Hippocampal formation (tissue), 2 donors: ENCODE measurements around the gene AP3D1.

Experiments used
- DNase-seq, 2 donors: peaks; one replicate each; lab custom pipeline; 2025; lab: John Stamatoyannopoulos, UW

AP3D1 gene

DNA sequence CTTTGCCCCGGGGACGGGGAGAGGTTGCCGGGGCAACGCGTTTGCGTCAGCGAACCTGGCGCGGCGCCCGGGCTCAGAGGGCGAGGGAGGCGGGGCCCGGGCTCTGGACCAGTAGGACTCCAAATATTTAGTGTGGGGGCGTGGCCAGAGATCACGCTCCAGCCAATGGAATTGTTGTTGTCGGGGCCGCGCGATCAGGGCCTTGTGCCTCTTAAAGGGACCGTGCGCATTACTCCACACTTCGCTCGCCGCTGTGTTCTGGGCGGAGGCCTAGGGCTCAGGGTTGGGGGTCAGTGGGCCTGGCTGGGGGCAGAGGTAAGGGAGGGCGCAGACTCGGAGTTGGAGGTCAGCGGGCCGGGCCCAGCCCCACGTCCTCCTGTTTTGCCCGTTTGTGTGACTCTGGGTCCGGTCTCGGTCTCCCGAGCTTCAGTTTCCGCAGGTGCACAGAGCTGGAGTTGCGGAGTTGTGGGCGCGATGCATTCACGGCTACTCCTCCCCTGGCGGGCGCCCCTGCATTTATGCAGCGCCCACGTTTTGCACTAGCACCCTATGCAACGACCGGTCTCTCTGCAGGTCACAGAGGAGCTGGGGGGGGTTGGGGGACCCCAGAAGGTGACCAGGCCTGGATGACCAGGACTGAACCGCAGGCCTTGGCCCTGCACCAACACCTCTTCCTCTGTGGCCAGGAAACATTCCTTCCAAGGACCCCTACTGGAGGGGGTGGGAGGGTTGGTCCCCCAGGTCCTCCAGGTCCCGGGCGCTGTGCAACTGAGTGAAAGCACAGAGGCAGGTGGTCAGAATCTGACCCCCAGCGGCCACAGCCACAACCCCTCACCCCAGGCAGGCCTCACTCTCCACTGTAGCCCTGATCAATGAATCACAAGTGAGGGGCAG, 89.6 kb downstream of the AP3D1 start:
- DNase-seq: peak; percentile 97

- DNase-seq: peak in 1 of 2 donors; percentile 77
Measured at GRCh38 chr19:2060884-2061494, 90.4 kb downstream of the AP3D1 start.

GRCh38 chr19:2059422-2060201, 91.8 kb downstream of the AP3D1 start:
- peak; percentile 29 to 49 for DNase-seq

DNA sequence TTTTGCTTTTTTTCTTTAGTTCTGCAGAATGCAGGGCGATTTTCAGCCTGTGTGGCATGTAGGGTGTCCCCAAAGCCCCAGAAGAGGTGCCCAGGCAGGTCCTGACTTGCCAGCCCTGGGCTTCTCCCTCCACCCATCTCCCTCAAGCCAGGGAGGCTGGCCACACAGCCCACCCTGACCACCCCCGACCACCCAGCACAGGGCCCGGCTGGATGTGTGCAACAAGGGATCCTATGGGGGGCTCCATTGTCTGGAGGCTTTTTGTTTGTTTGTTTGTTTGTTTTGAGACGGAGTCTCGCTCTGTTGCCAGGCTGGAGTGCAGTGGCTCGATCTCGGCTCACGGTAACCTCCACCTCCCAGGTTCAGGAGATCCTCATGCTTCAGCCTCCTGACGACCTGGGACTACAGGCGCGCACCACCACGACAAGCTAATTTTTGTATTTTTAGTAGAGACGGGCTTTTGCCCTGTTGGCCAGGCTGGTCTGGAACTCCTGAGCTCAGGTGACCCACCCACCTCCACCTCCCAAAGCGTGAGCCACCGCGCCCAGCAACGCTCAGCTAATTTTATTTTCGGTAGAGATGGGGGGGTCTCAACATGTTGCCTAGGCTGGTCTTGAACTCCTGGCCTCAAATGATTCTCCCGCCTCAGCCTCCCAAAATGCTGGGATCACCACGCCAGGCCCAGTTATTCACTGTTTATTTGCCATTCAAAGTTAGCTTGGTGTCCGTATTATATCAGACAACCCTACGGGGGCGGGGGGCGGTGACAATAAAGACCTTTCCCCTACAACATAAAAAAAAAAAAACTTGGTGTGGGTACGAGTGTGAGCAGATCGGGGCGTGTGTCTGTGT, 92.6 kb downstream of the AP3D1 start:
- DNase-seq: no peak

DNA sequence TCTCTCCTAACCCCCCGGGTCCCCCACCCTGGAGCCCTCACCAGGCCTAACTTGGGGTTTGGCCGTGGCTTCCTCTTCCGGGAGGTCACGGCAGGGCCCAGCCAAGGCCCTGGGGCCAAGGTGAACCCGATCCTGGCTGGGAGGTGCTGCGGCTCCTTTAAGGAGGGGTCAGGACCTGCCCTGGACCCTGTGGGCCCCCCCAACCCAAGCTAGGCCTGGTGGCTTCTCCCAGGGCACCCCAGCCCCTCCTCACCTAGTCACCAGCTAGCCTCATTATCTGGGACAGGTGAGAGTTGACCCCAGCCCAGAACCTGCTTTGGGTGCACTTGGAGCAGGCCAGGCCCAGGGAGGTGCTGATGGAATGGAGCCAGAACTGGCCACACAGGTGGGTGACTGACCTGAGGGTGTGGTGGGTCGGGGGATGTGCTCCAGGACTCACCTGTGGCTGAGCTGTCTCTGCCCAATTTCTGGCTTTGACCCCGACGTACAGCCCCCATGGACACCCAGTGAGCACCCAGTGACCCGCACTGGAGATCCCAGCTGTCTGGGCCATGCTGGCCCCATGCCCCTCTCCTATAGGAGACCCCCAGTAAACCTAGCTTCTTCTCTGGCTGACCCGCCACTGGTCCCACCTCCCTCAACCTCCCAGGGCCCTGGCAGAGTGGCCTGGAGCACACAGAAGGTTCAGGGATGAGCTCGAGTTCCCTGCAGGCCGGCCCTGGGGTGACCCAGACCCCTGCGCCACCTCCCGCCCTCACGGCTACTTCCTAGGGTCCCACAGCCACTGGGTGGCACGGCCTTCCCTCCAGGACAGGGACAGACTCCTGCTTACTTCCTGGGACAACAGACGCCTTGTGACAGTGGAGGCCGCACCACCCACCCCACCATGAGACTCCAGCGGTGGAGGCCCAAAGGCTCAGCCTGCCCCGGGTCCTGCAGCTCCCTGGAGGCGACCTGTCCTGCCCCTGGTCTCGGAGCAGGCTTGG, 93.6 kb downstream of the AP3D1 start:
- DNase-seq: no peak

DNA sequence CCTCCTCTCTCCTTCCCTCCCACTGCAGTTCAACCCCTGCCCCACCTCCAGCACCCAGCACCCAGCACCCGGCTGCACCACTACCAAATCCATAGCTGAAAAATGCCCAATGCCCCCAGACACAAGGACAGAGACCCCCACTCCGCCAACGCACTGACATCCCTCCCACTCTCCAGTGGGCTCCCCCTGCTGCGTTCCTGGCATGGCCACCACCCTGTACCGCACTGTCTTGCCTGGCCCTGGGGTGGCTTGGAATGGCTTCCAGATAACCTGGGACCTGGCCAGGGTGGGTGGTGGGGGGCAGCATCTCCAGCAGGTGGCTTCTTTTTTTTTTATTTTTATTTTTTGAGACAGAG, 94.6 kb downstream of the AP3D1 start:
- no peak for DNase-seq

DNA sequence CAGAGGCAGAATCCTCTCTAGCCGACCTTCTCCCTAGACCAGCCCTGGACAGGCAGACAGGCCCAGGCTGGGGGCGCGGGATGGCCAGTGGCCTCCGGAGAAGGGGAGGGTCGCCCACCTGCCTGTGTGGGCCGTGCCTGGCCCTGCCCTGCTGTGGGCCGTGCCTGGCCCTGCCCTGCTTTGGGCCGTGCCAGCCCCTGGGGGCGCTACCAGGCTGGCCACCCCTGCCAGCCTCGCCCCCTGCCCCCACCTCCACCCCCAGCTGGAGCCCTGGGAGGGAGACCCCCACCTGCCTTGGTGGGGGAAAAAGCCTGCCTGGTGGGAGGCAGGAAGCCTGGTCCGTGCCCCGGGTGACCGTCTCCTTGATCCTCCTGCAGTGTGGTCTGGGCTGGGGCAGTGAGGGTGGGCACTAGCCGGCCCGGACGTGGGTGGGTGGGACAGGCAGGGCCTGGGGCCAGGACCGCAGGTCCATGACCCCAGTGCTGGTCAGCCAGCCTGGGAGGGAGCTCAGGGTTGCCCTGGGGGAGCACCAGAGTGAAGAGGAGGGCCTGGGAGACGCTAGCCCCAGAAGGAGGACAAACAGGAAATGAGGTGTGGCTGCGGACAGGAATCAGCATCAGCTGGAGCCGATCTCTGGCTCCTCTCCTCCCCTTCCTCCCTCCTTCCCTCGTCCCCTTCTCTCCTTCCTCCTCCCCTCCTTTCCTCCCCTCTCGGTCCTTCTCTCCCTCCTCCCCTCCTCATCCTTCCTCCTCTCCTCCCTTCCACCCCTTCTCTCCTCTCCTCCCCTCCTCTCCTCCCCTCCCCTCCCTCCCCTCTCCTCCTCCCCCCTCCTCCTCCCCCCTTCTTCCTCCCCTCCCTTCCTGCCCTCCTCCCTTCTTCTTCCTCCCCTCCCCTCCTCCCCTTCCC, 95.2 kb downstream of the AP3D1 start:
- DNase-seq: no peak

GRCh38 chr19:2054763-2055162, 96.6 kb downstream of the AP3D1 start:
- DNase-seq: no peak

- no peak for DNase-seq
Measured at GRCh38 chr19:2053601-2054389, 97.6 kb downstream of the AP3D1 start.

DNA sequence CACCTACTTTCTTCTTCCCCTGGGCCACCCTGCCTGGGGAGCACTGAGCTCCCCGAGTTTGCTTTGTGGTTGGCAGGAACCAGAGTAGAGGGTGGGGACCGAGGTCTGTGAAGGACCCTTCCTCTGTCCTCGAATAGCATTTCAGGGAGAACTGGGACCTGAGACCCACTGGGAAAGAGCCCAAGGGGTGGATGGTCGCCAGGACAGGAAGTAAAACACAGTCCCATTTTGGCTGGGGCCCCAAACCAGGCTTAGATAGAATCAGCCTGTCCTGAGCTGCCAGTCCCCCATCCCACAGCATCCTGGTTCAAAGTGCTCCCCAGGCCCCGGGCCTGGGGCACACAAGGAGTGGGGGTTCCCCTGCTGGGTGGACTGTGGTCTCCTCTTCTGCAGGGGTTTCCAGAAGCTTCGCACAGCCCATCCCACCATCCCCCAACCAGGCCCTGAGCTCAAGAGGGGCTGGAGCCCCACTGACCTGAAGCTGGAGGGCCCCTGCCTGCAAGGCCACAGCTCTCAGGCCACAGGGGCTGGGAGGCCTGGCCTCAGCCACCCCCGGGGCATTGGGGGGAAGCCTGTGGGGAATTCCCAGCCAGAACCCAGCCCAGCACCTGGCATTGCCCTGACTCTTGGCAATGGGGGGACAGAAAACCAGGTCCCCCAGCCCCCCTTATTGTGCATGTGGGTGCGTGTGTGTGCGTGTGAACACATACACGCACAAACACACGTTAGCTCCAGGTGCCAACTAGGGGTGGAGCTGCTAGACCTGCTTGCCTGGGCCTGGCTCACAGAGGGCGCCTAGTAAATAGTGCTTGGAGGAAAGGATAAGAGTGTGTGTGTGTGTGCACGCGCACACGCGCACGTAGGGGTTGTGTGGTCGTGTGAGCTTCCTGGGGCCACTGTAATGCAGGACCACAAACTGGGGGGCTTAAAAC, 99.3 kb downstream of the AP3D1 start:
- DNase-seq: no peak

DNA sequence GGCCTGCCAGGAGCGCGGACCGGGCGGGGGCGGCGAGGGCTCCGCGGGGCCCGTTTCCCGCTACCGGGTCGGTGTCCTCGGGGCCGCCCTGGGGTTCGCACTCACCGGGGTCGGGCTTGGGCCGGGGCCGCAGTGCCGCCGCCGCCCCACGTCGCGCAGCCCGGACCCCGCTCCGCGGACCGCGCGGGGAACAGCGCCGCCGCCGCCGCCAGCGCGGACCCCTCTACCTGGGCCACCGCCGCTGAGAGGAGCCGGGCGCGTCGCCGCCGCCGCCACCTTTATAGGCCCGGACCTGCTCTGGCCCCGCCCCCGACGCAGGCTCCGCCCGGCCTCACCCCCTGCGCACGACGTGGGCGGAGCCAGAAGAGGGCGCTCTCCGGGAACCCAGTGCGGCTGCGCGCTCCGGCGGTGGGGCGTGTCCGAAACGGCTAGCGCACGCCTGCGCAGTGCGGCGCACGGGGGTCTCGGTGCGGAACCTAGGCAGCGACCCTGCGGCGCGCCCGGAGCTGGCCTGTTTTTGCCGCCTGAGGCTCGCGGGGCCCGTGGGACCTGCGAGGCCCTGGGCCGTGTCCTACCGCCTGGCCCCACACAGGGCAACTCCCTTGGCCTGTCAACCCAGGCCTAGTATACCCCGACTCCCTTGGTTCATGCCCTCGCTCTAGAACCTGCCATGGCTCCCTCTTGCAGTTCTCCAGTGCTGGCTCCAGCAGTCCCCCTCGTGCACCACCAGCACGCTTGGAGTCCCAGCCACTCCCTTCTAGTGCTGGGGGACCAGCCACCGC, 100.2 kb downstream of the AP3D1 start, which contains the start of gene MKNK2:
TSS of gene MKNK2 (minus strand) at position 254 of the 782 bp plus-strand sequence. CDS start 393 bp downstream, outside the sequence.
- peak; percentile 87 to 91 for DNase-seq
